ENCODE measurements around the gene TNFRSF1A. TPM values are rescaled to one million over a fixed set of nuclear protein-coding genes. Genes with fewer than 3 reads are reported as not detected.

The TNFRSF1A gene
- total RNA-seq, 1 donor, result 174 TPM

- TF ChIP-seq CTCF (IDR thresholded peaks at IDR 0.05; ENCODE audit: insufficient read depth, low read depth, low read length), result no peak
- no peak for DNase-seq (ENCODE audit: low read depth)
These were observed 18.9 kb downstream of the TNFRSF1A start for GRCh38 chr12:6322969-6323339.

GRCh38 chr12:6322352-6322751, 19.5 kb downstream of the TNFRSF1A start:
- DNase-seq (ENCODE audit: low read depth), result no peak
- no peak overlapping the region for H3K4me3 ChIP-seq (ENCODE audit: low read depth, low read length)

More at GRCh38 chr12:6322969-6323339, 18.9 kb downstream of the TNFRSF1A start:
- H3K4me3 ChIP-seq (ENCODE audit: low read depth, low read length), result no peak overlapping the region

GRCh38 chr12:6321905-6322304, 20.0 kb downstream of the TNFRSF1A start:
- H3K4me3 ChIP-seq (ENCODE audit: low read depth, low read length), result no peak overlapping the region
- no peak for TF ChIP-seq CTCF (IDR thresholded peaks at IDR 0.05; ENCODE audit: insufficient read depth, low read depth, low read length)
- no peak for DNase-seq (ENCODE audit: low read depth)

More at GRCh38 chr12:6322352-6322751, 19.5 kb downstream of the TNFRSF1A start:
- TF ChIP-seq CTCF (IDR thresholded peaks at IDR 0.05; ENCODE audit: insufficient read depth, low read depth, low read length), result no peak

- DNase-seq (ENCODE audit: low read depth), result no peak
- TF ChIP-seq CTCF (IDR thresholded peaks at IDR 0.05; ENCODE audit: insufficient read depth, low read depth, low read length), result no peak
- H3K4me3 ChIP-seq (ENCODE audit: low read depth, low read length), result no peak overlapping the region
These were observed 22.4 kb downstream of the TNFRSF1A start for GRCh38 chr12:6319446-6319845.

- no peak for DNase-seq (ENCODE audit: low read depth)
- TF ChIP-seq CTCF (IDR thresholded peaks at IDR 0.05; ENCODE audit: insufficient read depth, low read depth, low read length), result no peak
- no peak overlapping the region for H3K4me3 ChIP-seq (ENCODE audit: low read depth, low read length)
These were observed 23.4 kb downstream of the TNFRSF1A start for GRCh38 chr12:6318440-6318879.

GRCh38 chr12:6317693-6318439, 24.0 kb downstream of the TNFRSF1A start:
- no peak for TF ChIP-seq CTCF (IDR thresholded peaks at IDR 0.05; ENCODE audit: insufficient read depth, low read depth, low read length)
- no peak for DNase-seq (ENCODE audit: low read depth)
- H3K4me3 ChIP-seq (ENCODE audit: low read depth, low read length), result no peak overlapping the region
